HEK293 (cell line): ENCODE measurements around the gene ABHD17A.

Source experiments
- CTCF ChIA-PET: fragments of 350-600 bp; formaldehyde crosslinking; extraction: SDS; loops from one replicate; lab custom pipeline; 2021; ENCODE audit warnings: antibody characterized with exemption; lab: Yijun Ruan, JAX
- POLR2A ChIA-PET: fragments of 300-600 bp; formaldehyde crosslinking; extraction: SDS; loops from one replicate; lab custom pipeline; 2020; ENCODE audit warnings: antibody characterized with exemption, inconsistent platforms; lab: Yijun Ruan, JAX
- H3K27ac ChIP-seq: fragments of 200-500 bp; sonication (Bioruptor generic); 2 replicates; pipeline ENCODE4 v1.5.1; 2014; ENCODE audit warnings: low read depth, low read length, control low read depth, inconsistent platforms; ENCODE audit errors: extremely low read depth
- H3K36me3 ChIP-seq, 2 experiments: fragments of 200-500 bp in 1 of 2; sonication (Bioruptor generic) in 1 of 2; 1 replicate in 1 of 2; 2 replicates in 1 of 2; pipeline ENCODE4 v1.5.1; 2014 to 2017; ENCODE audit warnings: inconsistent platforms in 2 of 2, low read length in 2 of 2; ENCODE audit not compliant: control insufficient read depth in 2 of 2, insufficient read depth in 1 of 2
- H3K4me1 ChIP-seq: fragments of 200-500 bp; sonication (Bioruptor generic); 2 replicates; pipeline ENCODE4 v1.5.1; 2014; ENCODE audit warnings: mild to moderate bottlenecking, low read length, inconsistent platforms; ENCODE audit not compliant: control insufficient read depth, insufficient read depth
- H3K4me3 ChIP-seq: 2 replicates; pipeline ENCODE4 v1.5.1; 2011; ENCODE audit warnings: low read depth, mild to moderate bottlenecking, control low read depth, low read length, moderate library complexity
- H3K9me3 ChIP-seq: fragments of 200-500 bp; sonication (Bioruptor generic); 2 replicates; pipeline ENCODE4 v1.5.1; 2014; ENCODE audit warnings: low read depth, low read length, inconsistent platforms; ENCODE audit not compliant: control insufficient read depth, insufficient read depth
- BCL6B ChIP-seq: fragments of 450-650 bp; formaldehyde crosslinking; IDR thresholded peaks from 2 replicates; pipeline ENCODE4 v1.5.1; 2017; ENCODE audit warnings: missing biosample characterization, missing genetic modification characterization
- KLF1 ChIP-seq: fragments of 450-650 bp; formaldehyde crosslinking; IDR thresholded peaks from 2 replicates; pipeline ENCODE4 v1.5.1; 2016; ENCODE audit warnings: missing biosample characterization, missing genetic modification characterization
- SALL2 ChIP-seq: fragments of 450-650 bp; formaldehyde crosslinking; IDR thresholded peaks from 2 replicates; pipeline ENCODE4 v1.5.0; 2017; ENCODE audit warnings: missing biosample characterization, mild to moderate bottlenecking, missing genetic modification characterization, borderline replicate concordance
- YY1 ChIP-seq: fragments of 450-650 bp; formaldehyde crosslinking; IDR thresholded peaks from 2 replicates; pipeline ENCODE4 v1.5.1; 2018; ENCODE audit warnings: missing biosample characterization, missing genetic modification characterization
- ZBTB1 ChIP-seq: fragments of 450-650 bp; formaldehyde crosslinking; IDR thresholded peaks from 2 replicates; pipeline ENCODE4 v1.5.1; 2016; ENCODE audit warnings: missing biosample characterization, missing genetic modification characterization
- ZBTB6 ChIP-seq: fragments of 450-650 bp; formaldehyde crosslinking; IDR thresholded peaks from 2 replicates; pipeline ENCODE4 v1.5.1; 2017; ENCODE audit warnings: missing biosample characterization, missing genetic modification characterization
- ZIC2 ChIP-seq: fragments of 450-650 bp; formaldehyde crosslinking; IDR thresholded peaks from 2 replicates; pipeline ENCODE4 v1.5.1; 2016; ENCODE audit warnings: missing biosample characterization, missing genetic modification characterization
- ZNF140 ChIP-seq: fragments of 450-650 bp; formaldehyde crosslinking; IDR thresholded peaks from 2 replicates; pipeline ENCODE4 v1.5.1; 2016; ENCODE audit warnings: missing biosample characterization, missing genetic modification characterization
- ZNF280C ChIP-seq: fragments of 450-650 bp; formaldehyde crosslinking; IDR thresholded peaks from 2 replicates; pipeline ENCODE4 v1.5.1; 2016; ENCODE audit warnings: missing biosample characterization, missing genetic modification characterization
- ZNF324 ChIP-seq: fragments of 450-650 bp; formaldehyde crosslinking; IDR thresholded peaks from 2 replicates; pipeline ENCODE4 v1.5.1; 2016; ENCODE audit warnings: missing biosample characterization, missing genetic modification characterization
- ZNF48 ChIP-seq: fragments of 450-650 bp; formaldehyde crosslinking; IDR thresholded peaks from 2 replicates; pipeline ENCODE4 v1.5.1; 2016; ENCODE audit warnings: missing biosample characterization, missing genetic modification characterization
- ZNF513 ChIP-seq: fragments of 450-650 bp; IDR thresholded peaks from 2 replicates; pipeline ENCODE4 v1.5.1; 2018; ENCODE audit warnings: missing biosample characterization, missing genetic modification characterization
- ZNF560 ChIP-seq: fragments of 450-650 bp; formaldehyde crosslinking; IDR thresholded peaks from 2 replicates; pipeline ENCODE4 v1.5.1; 2017; ENCODE audit warnings: missing biosample characterization, missing genetic modification characterization, borderline replicate concordance
- ZNF747 ChIP-seq: fragments of 450-650 bp; formaldehyde crosslinking; IDR thresholded peaks from 2 replicates; pipeline ENCODE4 v1.5.1; 2016; ENCODE audit warnings: missing biosample characterization, missing genetic modification characterization

Gene ABHD17A

GRCh38 chr19:1866693-1867348, 18.5 kb downstream of the ABHD17A start:
- no peak overlapping the region for H3K4me3 ChIP-seq
- H3K4me1 ChIP-seq, result 0 out of 2 replicates have a peak, but pooled peaks cover 2% of the 10 kb centered on the region
- H3K27ac ChIP-seq, result no peak overlapping the region
- H3K9me3 ChIP-seq, result no peaks in the 10 kb centered on the region
- no peak for TF ChIP-seq SALL2 (tag by site-specific recombination)
- no peak for TF ChIP-seq KLF1 (tag by site-specific recombination)
- no peak for TF ChIP-seq ZNF48 (tag by site-specific recombination)
- no peak for TF ChIP-seq ZNF324 (tag by site-specific recombination)
- TF ChIP-seq ZNF140 (tag by site-specific recombination), result no peak
- TF ChIP-seq YY1 (tag by site-specific recombination), result no peak
- no peak for TF ChIP-seq ZNF280C (tag by site-specific recombination)
- no peak for TF ChIP-seq ZNF560 (tag by site-specific recombination)
- TF ChIP-seq ZNF513 (tag by site-specific recombination), result no peak
- no peak for TF ChIP-seq ZNF747 (tag by site-specific recombination)
- TF ChIP-seq BCL6B (tag by site-specific recombination), result no peak
- no peak for TF ChIP-seq ZBTB1
- CTCF ChIA-PET, result interaction anchor here (1.1 kb wide), 1 partner anchor 29 kb away, joined by 3 read pairs; no protein-coding TSS in a partner anchor
- POLR2A ChIA-PET, result interaction anchor here (0.6 to 1.1 kb wide), 5 partner anchors 9 to 658 kb away, joined by 3 to 7 read pairs (median 3); no protein-coding TSS in a partner anchor
- H3K36me3 ChIP-seq, result peaks cover 0 to 4% of the 10 kb centered on the region in 2 experiments; a peak in 2 of 3 replicates

GRCh38 chr19:1865172-1866010, 19.9 kb downstream of the ABHD17A start:
- peak overlapping the region; percentile 60; the same call in 1 of the 2 replicates for H3K4me3 ChIP-seq

More at GRCh38 chr19:1865172-1866010, 19.9 kb downstream of the ABHD17A start:
- CTCF ChIA-PET, result interaction anchor here (0.5 to 1.2 kb wide), 7 partner anchors 10 to 671 kb away, joined by 3 to 5 read pairs (median 4); partner anchors contain the start of gene ABHD17A
- POLR2A ChIA-PET, result interaction anchor here (1.1 to 1.6 kb wide), 3 partner anchors 10 to 62 kb away, joined by 3 to 18 read pairs (median 7); no protein-coding TSS in a partner anchor
- TF ChIP-seq ZBTB6 (tag by site-specific recombination), result no peak
- peak; percentile 39; the same call in 1 of the 2 replicates for TF ChIP-seq ZIC2 (tag by site-specific recombination)
- no peaks in the 10 kb centered on the region; a peak in 1 of 3 replicates for H3K36me3 ChIP-seq
- peak overlapping the region; percentile 82; the same call in 1 of the 2 replicates for H3K27ac ChIP-seq
- H3K4me1 ChIP-seq, result peaks cover 7% of the 10 kb centered on the region
- H3K9me3 ChIP-seq, result no peaks in the 10 kb centered on the region
